ENCODE results near the gene LYPLAL1.

Gene LYPLAL1

GRCh38 chr1:219261454-219261853 is 87.8 kb downstream of the LYPLAL1 start:
- no peaks in the 10 kb centered on the region for H4K20me1 ChIP-seq (ENCODE audit: insufficient read depth, low read length)
- no peak overlapping the region for H2AFZ ChIP-seq (ENCODE audit: low read length)
- no peaks in the 10 kb centered on the region for H3F3A ChIP-seq (ENCODE audit: insufficient read depth, low read length)
- no peak for DNase-seq
- no peaks in the 10 kb centered on the region for H3K27me3 ChIP-seq (replicated peaks; ENCODE audit: insufficient read depth, low read length)
- no peak overlapping the region for H3K4me2 ChIP-seq (ENCODE audit: low read depth, low read length)
- H3K4me3 ChIP-seq (ENCODE audit: low read length), result no peak overlapping the region
- no peak overlapping the region for H3K9ac ChIP-seq (ENCODE audit: low read length)
- no peaks in the 10 kb centered on the region for H3K4me1 ChIP-seq (ENCODE audit: low read length)
- TF ChIP-seq EZH2phosphoT487 (IDR thresholded peaks at IDR 0.05; ENCODE audit: low read length) (no peak), EZH2 (optimal IDR thresholded peaks at IDR 0.05; ENCODE audit: low read depth, low read length) (no peak), CTCF (IDR thresholded peaks at IDR 0.05; ENCODE audit: low read length) (no peak)
- no peaks in the 10 kb centered on the region for H3K9me2 ChIP-seq (replicated peaks; ENCODE audit: insufficient read depth, low read length)
- H3K27ac ChIP-seq (ENCODE audit: low read length), result no peak overlapping the region
- H3K79me2 ChIP-seq (ENCODE audit: low read length), result no peaks in the 10 kb centered on the region
- no peaks in the 10 kb centered on the region for H3K36me3 ChIP-seq (replicated peaks; ENCODE audit: insufficient read depth, low read length)
- H3K9me3 ChIP-seq (replicated peaks; ENCODE audit: insufficient read depth, low read length), result no peaks in the 10 kb centered on the region

Data from MM.1S (cell line).